H1 (cell line): ENCODE measurements around the gene MRAP. TPM values are rescaled to one million over a fixed set of nuclear protein-coding genes. Genes with fewer than 3 reads are reported as not detected.

Experiments
- CTCF ChIA-PET: fragments of 300-600 bp; sonication (Branson Sonifier 250); formaldehyde crosslinking; loops from one replicate; lab custom pipeline; 2021; ENCODE audit not compliant: partially characterized antibody; lab: Charles Lee
- POLR2A ChIA-PET: fragments of 300-600 bp; sonication (Branson Sonifier 250); formaldehyde crosslinking; loops from one replicate; lab custom pipeline; 2021; ENCODE audit warnings: inconsistent platforms; ENCODE audit not compliant: partially characterized antibody; lab: Charles Lee
- DNase-seq, 2 experiments: peaks; one replicate each; pipeline versions ENCODE4 v3.0.0 to v3.0.0-alpha.2; 2010 to 2022; ENCODE audit warnings: low spot score in 2 of 2, low read depth in 1 of 2, mixed read lengths in 1 of 2
- FAIRE-seq: peaks from 2 replicates; lab custom pipeline; 2011; peaks lifted over from hg19 to GRCh38; lab: Jason Lieb, UNC
- H2AFZ ChIP-seq: 2 replicates; pipeline ENCODE4 v1.8.1; 2012; ENCODE audit warnings: low read length, inconsistent platforms
- H2AK5ac ChIP-seq: 2 replicates; pipeline ENCODE4 v1.6.1; 2013; ENCODE audit warnings: low read depth, low read length
- H2BK120ac ChIP-seq: replicated peaks from 2 replicates; pipeline ENCODE3; 2013; ENCODE audit warnings: low read depth, low read length, inconsistent platforms
- H2BK12ac ChIP-seq: 2 replicates; pipeline ENCODE4 v1.6.1; 2013; ENCODE audit warnings: low read depth, low read length
- H2BK15ac ChIP-seq: 2 replicates; pipeline ENCODE4 v1.6.1; 2013; ENCODE audit warnings: low read length
- H2BK20ac ChIP-seq: 2 replicates; pipeline ENCODE4 v1.6.1; 2013; ENCODE audit warnings: low read length
- H2BK5ac ChIP-seq: 2 replicates; pipeline ENCODE4 v1.6.1; 2013; ENCODE audit warnings: low read depth, low read length
- H3K14ac ChIP-seq: 2 replicates; pipeline ENCODE4 v1.6.1; 2013; ENCODE audit warnings: inconsistent platforms; ENCODE audit not compliant: insufficient read length
- H3K18ac ChIP-seq: 2 replicates; pipeline ENCODE4 v1.6.1; 2013; ENCODE audit warnings: low read length; ENCODE audit errors: extremely low read depth
- H3K23ac ChIP-seq: 2 replicates; pipeline ENCODE4 v1.6.1; 2013; ENCODE audit warnings: inconsistent platforms; ENCODE audit not compliant: insufficient read length
- H3K23me2 ChIP-seq: 2 replicates; pipeline ENCODE4 v1.6.1; 2013; ENCODE audit warnings: low read depth, low read length
- H3K27ac ChIP-seq: 2 replicates; pipeline ENCODE4 v1.6.1; 2011; ENCODE audit warnings: low read depth, low read length, inconsistent platforms
- H3K27me3 ChIP-seq, 4 experiments: replicated peaks in 1 of 4; 1 replicate in 1 of 4; 2 replicates in 3 of 4; pipeline versions ENCODE4 v1.6.1 to v1.8.1; 2011 to 2013; ENCODE audit warnings: low read length in 3 of 4, mild to moderate bottlenecking in 3 of 4, inconsistent platforms in 2 of 4, mixed read lengths in 2 of 4, moderate library complexity in 1 of 4; ENCODE audit not compliant: control insufficient read depth in 3 of 4, insufficient read depth in 3 of 4; ENCODE audit errors: extremely low read depth in 1 of 4
- H3K36me3 ChIP-seq, 4 experiments: 2 replicates each; pipeline versions ENCODE4 v1.6.1 to v1.8.1; 2011 to 2013; ENCODE audit warnings: mild to moderate bottlenecking in 4 of 4, low read length in 3 of 4, moderate library complexity in 2 of 4, control low read depth in 1 of 4, inconsistent platforms in 1 of 4; ENCODE audit not compliant: insufficient read depth in 4 of 4, control insufficient read depth in 2 of 4
- H3K4ac ChIP-seq: replicated peaks from 2 replicates; pipeline ENCODE3; 2013; ENCODE audit warnings: low read length, low read depth, mixed read lengths, inconsistent platforms; ENCODE audit not compliant: insufficient read length
- H3K4me1 ChIP-seq, 4 experiments: replicated peaks in 1 of 4; 1 replicate in 1 of 4; 2 replicates in 3 of 4; pipeline versions ENCODE4 v1.6.1 to v1.8.1; 2011 to 2013; ENCODE audit warnings: low read length in 3 of 4, inconsistent platforms in 2 of 4, mixed read lengths in 1 of 4; ENCODE audit not compliant: insufficient read depth in 4 of 4, control insufficient read depth in 3 of 4
- H3K4me2 ChIP-seq, 2 experiments: 2 replicates each; pipeline versions ENCODE4 v1.6.1 to v1.8.1; 2011 to 2013; ENCODE audit warnings: low read depth in 2 of 2, low read length in 2 of 2, control low read depth in 1 of 2, inconsistent platforms in 1 of 2, mild to moderate bottlenecking in 1 of 2; ENCODE audit not compliant: insufficient read depth in 1 of 2
- H3K4me3 ChIP-seq, 4 experiments: fragments of 200-600, 300-600 bp in 1 of 4; sonication (generic), shearing (Covaris generic), sonication (Bioruptor Twin) in 1 of 4; 2 replicates each; pipeline versions ENCODE4 v1.5.1 to v1.8.1; 2011 to 2016; ENCODE audit warnings: low read length in 4 of 4, low read depth in 3 of 4, control low read depth in 2 of 4, inconsistent platforms in 2 of 4, mild to moderate bottlenecking in 2 of 4, mixed read lengths in 1 of 4, moderate library complexity in 1 of 4; ENCODE audit not compliant: insufficient read depth in 2 of 4; ENCODE audit errors: extremely low read depth in 1 of 4
- H3K56ac ChIP-seq: replicated peaks from 2 replicates; pipeline ENCODE3; 2013; ENCODE audit warnings: low read depth, mild to moderate bottlenecking, mixed read lengths, low read length, inconsistent platforms; ENCODE audit not compliant: insufficient read length
- H3K79me1 ChIP-seq: 2 replicates; pipeline ENCODE4 v1.6.1; 2013; ENCODE audit warnings: low read depth, low read length, control low read depth
- H3K79me2 ChIP-seq, 2 experiments: 2 replicates each; pipeline versions ENCODE4 v1.6.1 to v1.8.1; 2012 to 2013; ENCODE audit warnings: low read length in 2 of 2, mild to moderate bottlenecking in 2 of 2, inconsistent platforms in 1 of 2; ENCODE audit not compliant: insufficient read depth in 2 of 2, control insufficient read depth in 1 of 2
- H3K9ac ChIP-seq, 4 experiments: replicated peaks in 1 of 4; 1 replicate in 1 of 4; 2 replicates in 3 of 4; pipeline versions ENCODE4 v1.6.1 to v1.8.1; 2011 to 2013; ENCODE audit warnings: low read depth in 3 of 4, low read length in 3 of 4, control low read depth in 2 of 4, mild to moderate bottlenecking in 2 of 4, moderate library complexity in 2 of 4, inconsistent platforms in 1 of 4; ENCODE audit errors: extremely low read depth in 1 of 4
- H3K9me3 ChIP-seq, 2 experiments: 2 replicates each; pipeline versions ENCODE4 v1.6.1 to v1.8.1; 2012 to 2013; ENCODE audit warnings: mild to moderate bottlenecking in 2 of 2, moderate library complexity in 2 of 2, control low read depth in 1 of 2, inconsistent platforms in 1 of 2, low read depth in 1 of 2, low read length in 1 of 2, mixed read lengths in 1 of 2; ENCODE audit not compliant: insufficient read depth in 2 of 2
- H4K20me1 ChIP-seq, 2 experiments: replicated peaks in 1 of 2; 2 replicates each; pipeline versions ENCODE3 to v1.8.1; 2011 to 2013; ENCODE audit warnings: inconsistent platforms in 2 of 2, low read length in 2 of 2, mild to moderate bottlenecking in 1 of 2; ENCODE audit not compliant: insufficient read depth in 2 of 2, control insufficient read depth in 1 of 2
- H4K5ac ChIP-seq: 2 replicates; pipeline ENCODE4 v1.6.1; 2013; ENCODE audit warnings: low read length, low read depth, mixed read lengths, inconsistent platforms; ENCODE audit not compliant: insufficient read length
- H4K8ac ChIP-seq: 2 replicates; pipeline ENCODE4 v1.8.0; 2013; ENCODE audit warnings: mild to moderate bottlenecking, moderate library complexity, low read length, inconsistent platforms; ENCODE audit not compliant: insufficient read depth; ENCODE audit errors: extremely low read depth
- H4K91ac ChIP-seq: replicated peaks from 2 replicates; pipeline ENCODE3; 2013; ENCODE audit warnings: low read length, mixed read lengths, inconsistent platforms; ENCODE audit not compliant: insufficient read length
- BACH1 ChIP-seq: IDR thresholded peaks from 2 replicates; pipeline ENCODE4 v1.6.1; 2012; ENCODE audit warnings: low read length, improper control_type of control experiment
- BCL11A ChIP-seq, 2 experiments: IDR thresholded peaks; one replicate each; pipeline ENCODE4 v1.6.1; 2011; ENCODE audit warnings: low read depth in 2 of 2, low read length in 2 of 2, mild to moderate bottlenecking in 2 of 2
- FOSL1 ChIP-seq: IDR thresholded peaks from 2 replicates; pipeline ENCODE4 v1.6.1; 2011; ENCODE audit warnings: mild to moderate bottlenecking, low read depth, low read length, moderate library complexity; ENCODE audit not compliant: insufficient read depth
- HDAC2 ChIP-seq, 2 experiments: fragments of 300-600 bp in 1 of 2; sonication (generic) in 1 of 2; IDR thresholded peaks; 2 replicates each; pipeline ENCODE4 v1.6.1; 2011 to 2012; ENCODE audit warnings: low read depth in 2 of 2, low read length in 2 of 2, mild to moderate bottlenecking in 2 of 2, moderate library complexity in 2 of 2, borderline replicate concordance in 1 of 2, inconsistent platforms in 1 of 2
- JUN ChIP-seq: IDR thresholded peaks from 2 replicates; pipeline ENCODE4 v1.6.1; 2011; ENCODE audit warnings: low read depth, mild to moderate bottlenecking, improper control_type of control experiment, low read length
- POLR2AphosphoS5 ChIP-seq: IDR thresholded peaks from 2 replicates; pipeline ENCODE4 v1.6.1; 2011; ENCODE audit warnings: low read depth, low read length
- RAD21 ChIP-seq, 2 experiments: IDR thresholded peaks in 1 of 2; conservative IDR thresholded peaks in 1 of 2; 2 replicates each; pipeline ENCODE4 v1.6.1; 2011; ENCODE audit warnings: low read depth in 2 of 2, low read length in 2 of 2, improper control_type of control experiment in 1 of 2, inconsistent platforms in 1 of 2, mild to moderate bottlenecking in 1 of 2, moderate library complexity in 1 of 2
- SRF ChIP-seq: IDR thresholded peaks from 2 replicates; pipeline ENCODE4 v1.6.1; 2011; ENCODE audit warnings: mild to moderate bottlenecking, low read depth, low read length, moderate library complexity
- TBP ChIP-seq: IDR thresholded peaks from 2 replicates; pipeline ENCODE4 v1.6.1; 2011; ENCODE audit warnings: low read depth, low read length, improper control_type of control experiment
- TEAD4 ChIP-seq: IDR thresholded peaks from 2 replicates; pipeline ENCODE4 v1.6.1; 2012; ENCODE audit warnings: low read depth, low read length, inconsistent platforms, mixed read lengths
- WGBS, 2 experiments: shearing (Covaris generic) in 1 of 2; methylation state at CpG; one replicate each; pipeline versions ENCODE4 v1.1.6 to v1.1.7; 2013 to 2015; ENCODE audit warnings: low lambda C conversion rate in 2 of 2, mixed read lengths in 2 of 2, inconsistent platforms in 1 of 2, low coverage in 1 of 2, missing lambda C conversion rate in 1 of 2; ENCODE audit not compliant: insufficient replicate concordance in 2 of 2, insufficient coverage in 1 of 2, insufficient read length in 1 of 2; ENCODE audit errors: extremely low coverage in 1 of 2, missing lambda C conversion rate in 1 of 2; 5-methylcytosine and 5-hydroxymethylcytosine counted together
- polyA plus RNA-seq, 7 experiments: library from polyadenylated mRNA; depleted of rRNA in 3 of 7; stranded (reverse) in 5 of 7; unstranded in 2 of 7; fragments of >200 nt in 5 of 7; fragments of 200-250 nt in 2 of 7; gene quantifications; 1 replicate in 5 of 7; 2 replicates in 1 of 7; 4 replicates in 1 of 7; pipeline versions ENCODE4 v1.2.1 to v1.2.3, GENCODE V29; 2011 to 2013; ENCODE audit warnings: missing spikeins in 2 of 7, mixed read lengths in 2 of 7
- total RNA-seq: library from RNA; stranded (reverse); fragmentation: NEBNext Ultra II Directional; extraction: Animal tissue kit (Norgen Biotek cat#: 25700); gene quantifications from 2 replicates; pipeline ENCODE4 v1.2.1, GENCODE V29; 2021
- TF ChIP-seq, protein P1 (sequence below): IDR thresholded peaks from 2 replicates; pipeline ENCODE4 v1.6.1; 2012; ENCODE audit warnings: inconsistent platforms
- TF ChIP-seq, protein P2 (sequence below): IDR thresholded peaks from 2 replicates; pipeline ENCODE4 v1.6.1; 2012; ENCODE audit warnings: inconsistent platforms

Gene MRAP
- total and polyA plus RNA-seq, 2 of the 8 experiments (the other 6 are each of a cell fraction or from before 2014, with no cell fraction given) = not detected

DNA sequence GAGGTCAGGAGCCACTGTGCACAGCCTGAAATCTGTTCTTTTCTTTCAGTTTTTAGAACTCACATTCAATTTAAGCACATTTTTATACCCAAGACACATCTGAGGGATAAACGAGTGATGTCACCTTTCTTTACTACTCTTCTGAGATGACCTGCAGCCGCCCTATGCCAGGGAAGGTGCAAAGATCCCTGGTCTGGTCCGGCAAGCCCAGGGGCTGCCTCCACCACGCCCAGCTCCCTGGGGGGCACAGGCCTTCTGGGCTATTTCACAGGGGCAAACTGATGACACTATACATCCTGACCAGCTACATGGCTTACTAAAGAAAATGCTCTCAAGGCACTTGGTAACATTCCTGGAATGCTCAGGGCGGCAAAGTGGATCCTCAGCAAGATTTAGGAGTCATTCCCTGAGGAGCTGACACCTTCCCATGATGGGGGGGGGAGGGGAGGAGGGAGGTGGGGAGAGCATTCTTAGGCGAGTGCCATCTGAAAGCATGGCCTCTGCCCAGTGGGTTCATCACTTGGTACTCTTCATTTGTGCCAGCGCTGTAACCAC lies 11.3 kb downstream of the MRAP start:
- Histone ChIP-seq H3K27me3 (no peaks in the 10 kb centered on the region), H3K27ac (no peak overlapping the region), H2AFZ (no peak overlapping the region), H3K56ac (no peak overlapping the region), H2BK15ac (no peak overlapping the region), H3K4me3 (no peak overlapping the region), H3K36me3 (peaks cover 2 to 16% (median 10%) of the 10 kb centered on the region in 4 experiments; a peak in 6 of 8 replicates), H3K79me1 (peaks cover 5% of the 10 kb centered on the region; the same call in 1 of the 2 replicates), H2BK120ac (no peak overlapping the region), H3K4me1 (peaks cover 0 to 7% (median 4%) of the 10 kb centered on the region in 4 experiments; a peak in 5 of 7 replicates), H2AK5ac (no peak overlapping the region), H3K4me2 (no peak overlapping the region), H2BK20ac (no peak overlapping the region), H4K8ac (no peak overlapping the region), H4K91ac (no peak overlapping the region), H4K5ac (no peak overlapping the region), H3K4ac (no peak overlapping the region), H2BK5ac (no peak overlapping the region), H3K23ac (no peak overlapping the region), H3K14ac (no peak overlapping the region), H3K79me2 (no peaks in the 10 kb centered on the region), H3K23me2 (no peaks in the 10 kb centered on the region), H4K20me1 (no peaks in the 10 kb centered on the region), H3K18ac (no peak overlapping the region), H3K9ac (no peak overlapping the region), H2BK12ac (no peak overlapping the region), H3K9me3 (no peaks in the 10 kb centered on the region)
- ChIA-PET CTCF (interaction anchor here (0.9 to 1.5 kb wide), 4 partner anchors 51 to 291 kb away, joined by 3 read pairs; no protein-coding TSS in a partner anchor), POLR2A (interaction anchor here (0.6 to 0.9 kb wide), 2 partner anchors 9 to 1817 kb away, joined by 3 to 5 read pairs; no protein-coding TSS in a partner anchor)
- whole genome bisulfite sequencing, 2 experiments = 83% methylated on average over 7 of the region's 7 CpGs; no CpG with 5 or more reads in 1 of the 2 experiments
- FAIRE-seq (no peak), DNase-seq (no peak)
- TF ChIP-seq SRF (no peak), POLR2AphosphoS5 (no peak), JUN (no peak), FOSL1 (no peak), HDAC2 (IDR thresholded peaks at IDR 0.05; ENCODE audit: borderline replicate concordance in 1 of 2, low read depth in 2 of 2, low read length in 2 of 2) (no peak), TEAD4 (no peak), RAD21 (IDR thresholded peaks at IDR 0.05 in 1 of 2, conservative IDR thresholded peaks at IDR 0.05 in 1 of 2; ENCODE audit: low read depth in 2 of 2, low read length in 2 of 2) (no peak), TBP (no peak), BCL11A (IDR thresholded peaks at IDR 0.05; ENCODE audit: low read depth in 2 of 2, low read length in 2 of 2) (no peak), BACH1 (no peak)
- TF ChIP-seq, protein P1, sequence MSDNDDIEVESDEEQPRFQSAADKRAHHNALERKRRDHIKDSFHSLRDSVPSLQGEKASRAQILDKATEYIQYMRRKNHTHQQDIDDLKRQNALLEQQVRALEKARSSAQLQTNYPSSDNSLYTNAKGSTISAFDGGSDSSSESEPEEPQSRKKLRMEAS = no peak
- TF ChIP-seq, protein P2, sequence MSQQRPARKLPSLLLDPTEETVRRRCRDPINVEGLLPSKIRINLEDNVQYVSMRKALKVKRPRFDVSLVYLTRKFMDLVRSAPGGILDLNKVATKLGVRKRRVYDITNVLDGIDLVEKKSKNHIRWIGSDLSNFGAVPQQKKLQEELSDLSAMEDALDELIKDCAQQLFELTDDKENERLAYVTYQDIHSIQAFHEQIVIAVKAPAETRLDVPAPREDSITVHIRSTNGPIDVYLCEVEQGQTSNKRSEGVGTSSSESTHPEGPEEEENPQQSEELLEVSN = no peak
